Panc1 (cell line): ENCODE measurements around the gene SCLT1.

ENCODE experiments used
- POLR2AphosphoS5 ChIP-seq: IDR thresholded peaks from 2 replicates; pipeline ENCODE4 v1.6.1; 2012; ENCODE audit warnings: mild to moderate bottlenecking, low read depth, low read length, moderate library complexity
- TCF7L2 ChIP-seq: IDR thresholded peaks from 2 replicates; pipeline ENCODE4 v1.6.1; 2011; ENCODE audit warnings: mild to moderate bottlenecking, low read depth, low read length, inconsistent platforms

- TF ChIP-seq POLR2AphosphoS5 (no peak), TCF7L2 (no peak)
Observed at GRCh38 chr4:128917781-128918180, 175.6 kb downstream of the SCLT1 start.
